Endothelial cell of umbilical vein (primary cell): ENCODE measurements around the gene AMN. TPM values are rescaled to one million over a fixed set of nuclear protein-coding genes. Genes with fewer than 3 reads are reported as not detected.

Source experiments
- BruUV-seq: library from RNA; stranded (reverse); fragments of 400-500 nt; replicated peaks from 2 replicates; lab custom pipeline; 2021; lab: Mats Ljungman, UMichigan
- CTCF ChIA-PET: fragments of 300-600, 350-600 bp; sonication (Branson Sonifier 250); formaldehyde crosslinking; loops from one replicate; lab custom pipeline; 2021; ENCODE audit warnings: antibody characterized with exemption, inconsistent platforms; lab: Charles Lee
- POLR2A ChIA-PET: fragments of 300-600, 350-600 bp; sonication (Branson Sonifier 250); formaldehyde crosslinking; loops from one replicate; lab custom pipeline; 2021; ENCODE audit warnings: antibody characterized with exemption, inconsistent platforms; lab: Charles Lee
- DNase-seq: peaks from one replicate; pipeline ENCODE4 v3.0.0-alpha.2; 2011; ENCODE audit warnings: low read depth, low spot score
- FAIRE-seq: peaks from 2 replicates; lab custom pipeline; 2011; peaks lifted over from hg19 to GRCh38; lab: Jason Lieb, UNC
- H2AFZ ChIP-seq: 2 replicates; pipeline ENCODE4 v1.6.0; 2012; ENCODE audit warnings: low read depth, low read length, control low read depth, inconsistent platforms
- H3K27ac ChIP-seq: 2 replicates; pipeline ENCODE4 v1.5.1; 2011; ENCODE audit warnings: low read depth, mild to moderate bottlenecking, control low read depth, low read length, moderate library complexity; ENCODE audit not compliant: insufficient read depth
- H3K27me3 ChIP-seq, 2 experiments: 2 replicates each; pipeline versions ENCODE4 v1.6.0 to v1.6.1; 2011; ENCODE audit warnings: low read length in 2 of 2, mixed read lengths in 1 of 2; ENCODE audit not compliant: control insufficient read depth in 2 of 2, insufficient read depth in 2 of 2
- H3K36me3 ChIP-seq, 2 experiments: 2 replicates in 1 of 2; 3 replicates in 1 of 2; pipeline ENCODE4 v1.5.1; 2011; ENCODE audit warnings: low read length in 2 of 2, mild to moderate bottlenecking in 1 of 2, moderate library complexity in 1 of 2; ENCODE audit not compliant: control insufficient read depth in 2 of 2, insufficient read depth in 2 of 2; ENCODE audit errors: extremely low read depth in 1 of 2
- H3K4me1 ChIP-seq: 3 replicates; pipeline ENCODE4 v1.5.1; 2011; ENCODE audit warnings: mild to moderate bottlenecking, low read length; ENCODE audit not compliant: control insufficient read depth, insufficient read depth; ENCODE audit errors: extremely low read depth
- H3K4me2 ChIP-seq: 2 replicates; pipeline ENCODE4 v1.6.1; 2011; ENCODE audit warnings: low read length, control low read depth, mixed read lengths; ENCODE audit not compliant: insufficient read depth
- H3K4me3 ChIP-seq, 3 experiments: fragments of 200-600 bp in 1 of 3; sonication (generic), shearing (Covaris generic) in 1 of 3; replicated peaks in 1 of 3; 2 replicates each; pipeline ENCODE4 v1.5.1; 2011 to 2016; ENCODE audit warnings: control low read depth in 3 of 3, low read length in 3 of 3, mild to moderate bottlenecking in 2 of 3, inconsistent platforms in 1 of 3, low read depth in 1 of 3, moderate library complexity in 1 of 3; ENCODE audit not compliant: insufficient read depth in 1 of 3
- H3K79me2 ChIP-seq: 2 replicates; pipeline ENCODE4 v1.6.0; 2012; ENCODE audit warnings: low read length, inconsistent platforms; ENCODE audit not compliant: control insufficient read depth, insufficient read depth
- H3K9ac ChIP-seq: replicated peaks from 2 replicates; pipeline ENCODE3; 2011; ENCODE audit warnings: low read length, control low read depth; ENCODE audit not compliant: insufficient read depth; ENCODE audit errors: extremely low read depth
- H3K9me1 ChIP-seq: replicated peaks from 3 replicates; pipeline ENCODE4 v1.6.0; 2011; ENCODE audit warnings: mild to moderate bottlenecking, low read length; ENCODE audit not compliant: control insufficient read depth, insufficient read depth; ENCODE audit errors: extremely low read depth
- H3K9me3 ChIP-seq: replicated peaks from 2 replicates; pipeline ENCODE4 v1.5.1; 2012; ENCODE audit warnings: low read length, inconsistent platforms; ENCODE audit not compliant: control insufficient read depth, insufficient read depth
- H4K20me1 ChIP-seq: replicated peaks from 2 replicates; pipeline ENCODE3; 2011; ENCODE audit warnings: mild to moderate bottlenecking, low read length; ENCODE audit not compliant: control insufficient read depth, insufficient read depth; ENCODE audit errors: extremely low read depth
- POLR2A ChIP-seq: IDR thresholded peaks from 2 replicates; pipeline ENCODE4 v1.6.1; 2012; ENCODE audit warnings: low read depth, mild to moderate bottlenecking, control low read depth, low read length
- POLR2AphosphoS5 ChIP-seq: IDR thresholded peaks from 2 replicates; pipeline ENCODE4 v1.6.1; 2012; ENCODE audit warnings: low read depth, mild to moderate bottlenecking, control low read depth, low read length, moderate library complexity; ENCODE audit not compliant: insufficient read depth
- dilution Hi-C: fragments of 300-500 bp; cut with MboI; formaldehyde crosslinking; loops from one replicate; pipeline ENCODE4 v1.15.0; 2019; ENCODE audit warnings: low sequenced_read_pairs; ENCODE audit not compliant: extremely low pct_ligation_motif_present
- intact Hi-C: fragments of 100-400 bp; cut with micrococcal nuclease; formaldehyde crosslinking; loops from one replicate; pipeline ENCODE4 v1.10.0; 2022
- polyA plus RNA-seq, 4 experiments: library from polyadenylated mRNA; depleted of rRNA in 3 of 4; stranded (reverse) in 3 of 4; unstranded in 1 of 4; fragments of >200 nt; gene quantifications; 2 replicates each; pipeline versions ENCODE4 v1.2.1 to v1.2.3, GENCODE V29; 2011 to 2012; ENCODE audit warnings: missing spikeins in 1 of 4
- total RNA-seq: library from RNA; stranded (reverse); gene quantifications from 2 replicates; pipeline ENCODE4 v1.2.3, GENCODE V29; 2021
- TF ChIP-seq, protein P1 (sequence below): IDR thresholded peaks from 2 replicates; pipeline ENCODE4 v1.6.1; 2011; ENCODE audit not compliant: insufficient read depth, insufficient read length

Gene AMN
- total and polyA plus RNA-seq, 2 donors (not counting 3 experiments of a cell fraction or from before 2014, with no cell fraction given), result 0.03 TPM; not detected in 1

GRCh38 chr14:102938191-102938590, 15.7 kb downstream of the AMN start:
- H3K9me3 ChIP-seq, result no peaks in the 10 kb centered on the region
- intact Hi-C loops, result no loop called here
- no peak overlapping the region for H2AFZ ChIP-seq
- H3K9ac ChIP-seq, result no peak overlapping the region
- H3K4me2 ChIP-seq, result no peak overlapping the region
- FAIRE-seq, result no peak
- no peaks in the 10 kb centered on the region for H3K27me3 ChIP-seq
- H3K27ac ChIP-seq, result no peak overlapping the region
- H4K20me1 ChIP-seq, result no peaks in the 10 kb centered on the region
- TF ChIP-seq, protein P1, sequence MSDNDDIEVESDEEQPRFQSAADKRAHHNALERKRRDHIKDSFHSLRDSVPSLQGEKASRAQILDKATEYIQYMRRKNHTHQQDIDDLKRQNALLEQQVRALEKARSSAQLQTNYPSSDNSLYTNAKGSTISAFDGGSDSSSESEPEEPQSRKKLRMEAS, result no peak
- TF ChIP-seq POLR2AphosphoS5, result no peak
- POLR2A ChIA-PET, result no interaction called here
- no peak for DNase-seq
- no peak overlapping the region for H3K4me3 ChIP-seq
- dilution Hi-C loops, result no loop called here
- H3K79me2 ChIP-seq, result no peaks in the 10 kb centered on the region
- BruUV-seq, result no TSS peak
- H3K36me3 ChIP-seq, result peaks cover 16 to 53% of the 10 kb centered on the region in 2 experiments
- no peaks in the 10 kb centered on the region for H3K9me1 ChIP-seq
- CTCF ChIA-PET, result interaction anchor here (0.9 kb wide), 1 partner anchor 33 kb away, joined by 3 read pairs; no protein-coding TSS in a partner anchor
- no peaks in the 10 kb centered on the region for H3K4me1 ChIP-seq

GRCh38 chr14:102939329-102939728, 16.9 kb downstream of the AMN start:
- dilution Hi-C loops, result no loop called here

More at GRCh38 chr14:102939329-102939728, 16.9 kb downstream of the AMN start:
- Histone ChIP-seq H3K9me1 (no peaks in the 10 kb centered on the region), H3K27ac (no peak overlapping the region), H4K20me1 (no peaks in the 10 kb centered on the region), H3K36me3 (peaks cover 14 to 61% of the 10 kb centered on the region in 2 experiments), H3K4me3 (no peak overlapping the region), H3K4me1 (no peaks in the 10 kb centered on the region), H3K9ac (no peak overlapping the region), H3K4me2 (no peak overlapping the region), H3K27me3 (no peaks in the 10 kb centered on the region), H2AFZ (no peak overlapping the region), H3K79me2 (no peaks in the 10 kb centered on the region), H3K9me3 (no peaks in the 10 kb centered on the region)
- DNase-seq, result no peak
- TF ChIP-seq POLR2A, result no peak
- FAIRE-seq, result no peak
- ChIA-PET POLR2A (no interaction called here), CTCF (no interaction called here)
- intact Hi-C loops, result no loop called here
- no TSS peak for BruUV-seq
